ENCODE measurements around the gene PTDSS2. TPM values are rescaled to one million over a fixed set of nuclear protein-coding genes. Genes with fewer than 3 reads are reported as not detected.
A peak's percentile ranks its signal among the peaks of the same experiment; 100 is the strongest.

The PTDSS2 gene
- total and polyA plus RNA-seq, 2 of the 13 experiments (the other 11 are each of a cell fraction or from before 2014, with no cell fraction given), result 21.7 to 26.4 TPM

GRCh38 chr11:447923-448731, 2.0 kb upstream of the PTDSS2 start (continued):
- TF ChIP-seq, protein P1, sequence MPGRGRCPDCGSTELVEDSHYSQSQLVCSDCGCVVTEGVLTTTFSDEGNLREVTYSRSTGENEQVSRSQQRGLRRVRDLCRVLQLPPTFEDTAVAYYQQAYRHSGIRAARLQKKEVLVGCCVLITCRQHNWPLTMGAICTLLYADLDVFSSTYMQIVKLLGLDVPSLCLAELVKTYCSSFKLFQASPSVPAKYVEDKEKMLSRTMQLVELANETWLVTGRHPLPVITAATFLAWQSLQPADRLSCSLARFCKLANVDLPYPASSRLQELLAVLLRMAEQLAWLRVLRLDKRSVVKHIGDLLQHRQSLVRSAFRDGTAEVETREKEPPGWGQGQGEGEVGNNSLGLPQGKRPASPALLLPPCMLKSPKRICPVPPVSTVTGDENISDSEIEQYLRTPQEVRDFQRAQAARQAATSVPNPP (CRISPR knock-in tag; IDR thresholded peaks at IDR 0.05), result no peak
- no peak for TF ChIP-seq ONECUT2 (CRISPR knock-in tag; IDR thresholded peaks at IDR 0.05)
- no peak for TF ChIP-seq CBX2 (IDR thresholded peaks at IDR 0.05; ENCODE audit: low read depth, low read length)
- TF ChIP-seq CBX2 (CRISPR knock-in tag; IDR thresholded peaks at IDR 0.05; ENCODE audit: low read depth), result 0 out of 2 replicates have a peak, but pooled peaks have one; percentile 34
- TF ChIP-seq MTF1 (CRISPR knock-in tag; IDR thresholded peaks at IDR 0.05), result no peak
- no peak for TF ChIP-seq EHMT2 (IDR thresholded peaks at IDR 0.05; ENCODE audit: borderline replicate concordance, low read depth, low read length)
- no peak for TF ChIP-seq ZNF138 (CRISPR knock-in tag; IDR thresholded peaks at IDR 0.05; ENCODE audit: low read depth)
- TF ChIP-seq, protein P2, sequence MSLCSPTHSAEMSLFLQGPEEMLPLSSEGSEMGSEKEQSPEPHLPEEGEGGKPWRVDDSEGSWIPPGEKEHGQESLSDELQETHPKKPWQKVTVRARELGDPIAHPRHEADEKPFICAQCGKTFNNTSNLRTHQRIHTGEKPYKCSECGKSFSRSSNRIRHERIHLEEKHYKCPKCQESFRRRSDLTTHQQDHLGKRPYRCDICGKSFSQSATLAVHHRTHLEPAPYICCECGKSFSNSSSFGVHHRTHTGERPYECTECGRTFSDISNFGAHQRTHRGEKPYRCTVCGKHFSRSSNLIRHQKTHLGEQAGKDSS (CRISPR knock-in tag; IDR thresholded peaks at IDR 0.05; ENCODE audit: borderline replicate concordance, low read depth), result peak; percentile 78; the same call in 1 of the 2 replicates
- TF ChIP-seq THYN1 (CRISPR knock-in tag; IDR thresholded peaks at IDR 0.05; ENCODE audit: borderline replicate concordance, low read depth), result no peak
- TF ChIP-seq GATA4 (IDR thresholded peaks at IDR 0.05; ENCODE audit: borderline replicate concordance, low read depth), result 0 out of 2 replicates have a peak, but pooled peaks have one; percentile 51
- no peak for TF ChIP-seq ZNF224 (CRISPR knock-in tag; IDR thresholded peaks at IDR 0.05)
- no peak for TF ChIP-seq HNRNPL (IDR thresholded peaks at IDR 0.05; ENCODE audit: low read depth, low read length)
- TF ChIP-seq GPN1 (CRISPR knock-in tag; IDR thresholded peaks at IDR 0.05; ENCODE audit: borderline replicate concordance), result no peak
- TF ChIP-seq, protein P3, sequence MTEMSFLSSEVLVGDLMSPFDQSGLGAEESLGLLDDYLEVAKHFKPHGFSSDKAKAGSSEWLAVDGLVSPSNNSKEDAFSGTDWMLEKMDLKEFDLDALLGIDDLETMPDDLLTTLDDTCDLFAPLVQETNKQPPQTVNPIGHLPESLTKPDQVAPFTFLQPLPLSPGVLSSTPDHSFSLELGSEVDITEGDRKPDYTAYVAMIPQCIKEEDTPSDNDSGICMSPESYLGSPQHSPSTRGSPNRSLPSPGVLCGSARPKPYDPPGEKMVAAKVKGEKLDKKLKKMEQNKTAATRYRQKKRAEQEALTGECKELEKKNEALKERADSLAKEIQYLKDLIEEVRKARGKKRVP (CRISPR knock-in tag; IDR thresholded peaks at IDR 0.05), result no peak
- peak; percentile 77 for TF ChIP-seq ZNF501 (CRISPR knock-in tag; IDR thresholded peaks at IDR 0.05)
- TF ChIP-seq RELA (CRISPR knock-in tag; IDR thresholded peaks at IDR 0.05), result no peak
- TF ChIP-seq PAX8 (CRISPR knock-in tag; IDR thresholded peaks at IDR 0.05; ENCODE audit: borderline replicate concordance), result no peak
- TF ChIP-seq ZNF292 (CRISPR knock-in tag; IDR thresholded peaks at IDR 0.05; ENCODE audit: borderline replicate concordance, low read depth), result no peak
- no peak; the same call in 1 of the 2 replicates for TF ChIP-seq ZNF646 (CRISPR knock-in tag; IDR thresholded peaks at IDR 0.05)
- TF ChIP-seq NR3C1 (CRISPR knock-in tag; IDR thresholded peaks at IDR 0.05), result no peak
- TF ChIP-seq NFE2L2 (IDR thresholded peaks at IDR 0.05; ENCODE audit: low read length), result no peak
